ENCODE data around the gene CTNND2. TPM values are rescaled to one million over a fixed set of nuclear protein-coding genes. Genes with fewer than 3 reads are reported as not detected.

CTNND2 gene
- polyA plus RNA-seq, 1 of the 3 experiments (the other 2 are of a cell fraction): not detected

GRCh38 chr5:11531811-11532555, 372.3 kb downstream of the CTNND2 start:
- no peaks in the 10 kb centered on the region for H3K27me3 ChIP-seq (ENCODE audit: insufficient read depth)
- no peaks in the 10 kb centered on the region for H3K79me2 ChIP-seq (ENCODE audit: insufficient read depth)
- ChIA-PET POLR2A (no interaction called here), CTCF (no interaction called here)
- WGBS (ENCODE audit: low lambda C conversion rate): 4% methylated on average over 4 of the region's 4 CpGs
- H3K4me3 ChIP-seq (ENCODE audit: low read depth in 2 of 2, low read length in 1 of 2): no peak overlapping the region
- H3K9ac ChIP-seq: no peak overlapping the region
- H3K4me2 ChIP-seq: no peak overlapping the region
- no peak overlapping the region for H2AFZ ChIP-seq (ENCODE audit: low read depth)
- H3F3A ChIP-seq (replicated peaks; ENCODE audit: insufficient read depth): no peaks in the 10 kb centered on the region
- H3K9me2 ChIP-seq: no peaks in the 10 kb centered on the region
- H3K27ac ChIP-seq (ENCODE audit: low read depth in 2 of 2, low read length in 1 of 2): no peak overlapping the region
- DNase-seq: no peak
- TF ChIP-seq RXRA (IDR thresholded peaks at IDR 0.05; ENCODE audit: borderline replicate concordance, low read depth) (no peak), USF1 (IDR thresholded peaks at IDR 0.05; ENCODE audit: borderline replicate concordance, low read depth) (no peak), MAX (IDR thresholded peaks at IDR 0.05; ENCODE audit: low read depth) (no peak), MEF2A (IDR thresholded peaks at IDR 0.05; ENCODE audit: borderline replicate concordance, low read depth) (no peak), CHD2 (IDR thresholded peaks at IDR 0.05; ENCODE audit: low read length, partially characterized antibody) (no peak), RCOR1 (IDR thresholded peaks at IDR 0.05; ENCODE audit: low read length) (no peak), POLR2AphosphoS5 (IDR thresholded peaks at IDR 0.05; ENCODE audit: low read depth, low read length) (no peak), IRF3 (IDR thresholded peaks at IDR 0.05; ENCODE audit: low read depth, low read length) (no peak), GATA2 (CRISPR knock-in tag; IDR thresholded peaks at IDR 0.05) (no peak), TCF12 (IDR thresholded peaks at IDR 0.05) (no peak), RAD21 (IDR thresholded peaks at IDR 0.05; ENCODE audit: low read length) (no peak), CTCF (IDR thresholded peaks at IDR 0.05) (no peak), GABPA (IDR thresholded peaks at IDR 0.05; ENCODE audit: low read depth) (no peak)
- no peaks in the 10 kb centered on the region for H3K36me3 ChIP-seq (replicated peaks in 1 of 2; ENCODE audit: control insufficient read depth in 1 of 2, insufficient read depth in 2 of 2, low read length in 1 of 2)
- H3K9me3 ChIP-seq: no peaks in the 10 kb centered on the region
- H4K20me1 ChIP-seq (ENCODE audit: insufficient read depth): no peaks in the 10 kb centered on the region
- H3K4me1 ChIP-seq (ENCODE audit: control insufficient read depth in 1 of 2, insufficient read depth in 2 of 2, low read depth in 1 of 2, low read length in 1 of 2): no peaks in the 10 kb centered on the region

- H3K9me2 ChIP-seq: no peaks in the 10 kb centered on the region
- POLR2A ChIA-PET: no interaction called here
- no peaks in the 10 kb centered on the region for H3K79me2 ChIP-seq (ENCODE audit: insufficient read depth)
- 33% methylated on average over 6 of the region's 7 CpGs for WGBS (ENCODE audit: low lambda C conversion rate)
- TF ChIP-seq FOXM1 (IDR thresholded peaks at IDR 0.05; ENCODE audit: low read depth) (no peak), ZBTB33 (IDR thresholded peaks at IDR 0.05; ENCODE audit: borderline replicate concordance, low read depth) (no peak), TAF1 (IDR thresholded peaks at IDR 0.05; ENCODE audit: borderline replicate concordance, low read depth, low read length) (no peak), EP300 (IDR thresholded peaks at IDR 0.05; ENCODE audit: borderline replicate concordance in 1 of 2, low read depth in 1 of 2, low read length in 1 of 2) (no peak), FOSL2 (IDR thresholded peaks at IDR 0.05; ENCODE audit: borderline replicate concordance, low read depth) (no peak), SIN3A (IDR thresholded peaks at IDR 0.05; ENCODE audit: borderline replicate concordance, low read depth, low read length) (no peak), POLR2AphosphoS5 (IDR thresholded peaks at IDR 0.05; ENCODE audit: low read depth, low read length) (no peak)
- H3K4me3 ChIP-seq (ENCODE audit: low read depth in 2 of 2, low read length in 1 of 2): no peak overlapping the region
- H2AFZ ChIP-seq (ENCODE audit: low read depth): no peak overlapping the region
- no peak overlapping the region for H3K27ac ChIP-seq (ENCODE audit: low read depth in 2 of 2, low read length in 1 of 2)
- no peaks in the 10 kb centered on the region for H3F3A ChIP-seq (replicated peaks; ENCODE audit: insufficient read depth)
- no peaks in the 10 kb centered on the region for H4K20me1 ChIP-seq (ENCODE audit: insufficient read depth)
- no peak overlapping the region for H3K9ac ChIP-seq
- no peak overlapping the region for H3K4me2 ChIP-seq
- DNase-seq: no peak
- CTCF ChIA-PET: no interaction called here
- H3K9me3 ChIP-seq: no peaks in the 10 kb centered on the region
- H3K4me1 ChIP-seq (ENCODE audit: control insufficient read depth in 1 of 2, insufficient read depth in 2 of 2, low read depth in 1 of 2, low read length in 1 of 2): no peaks in the 10 kb centered on the region
- no peaks in the 10 kb centered on the region for H3K36me3 ChIP-seq (replicated peaks in 1 of 2; ENCODE audit: control insufficient read depth in 1 of 2, insufficient read depth in 2 of 2, low read length in 1 of 2)
- no peaks in the 10 kb centered on the region for H3K27me3 ChIP-seq (ENCODE audit: insufficient read depth)
These were observed 375.5 kb downstream of the CTNND2 start for GRCh38 chr5:11528720-11529119.

All from SK-N-SH (cell line).